GM21360 (cell line): ENCODE measurements around the gene ANXA3.
"Not testable (repeated sequence)": the region's sequence is repeated elsewhere in the genome, so short reads cannot be mapped to it uniquely, and the experiment has no call there.

Experiments used
- ATAC-seq: cut with Tn5 transposase; IDR thresholded peaks from one replicate; pipeline ENCODE4 v1.9.1; 2021; ENCODE audit warnings: mild to moderate bottlenecking, moderate library complexity; ENCODE audit not compliant: unreplicated experiment

The ANXA3 gene

DNA sequence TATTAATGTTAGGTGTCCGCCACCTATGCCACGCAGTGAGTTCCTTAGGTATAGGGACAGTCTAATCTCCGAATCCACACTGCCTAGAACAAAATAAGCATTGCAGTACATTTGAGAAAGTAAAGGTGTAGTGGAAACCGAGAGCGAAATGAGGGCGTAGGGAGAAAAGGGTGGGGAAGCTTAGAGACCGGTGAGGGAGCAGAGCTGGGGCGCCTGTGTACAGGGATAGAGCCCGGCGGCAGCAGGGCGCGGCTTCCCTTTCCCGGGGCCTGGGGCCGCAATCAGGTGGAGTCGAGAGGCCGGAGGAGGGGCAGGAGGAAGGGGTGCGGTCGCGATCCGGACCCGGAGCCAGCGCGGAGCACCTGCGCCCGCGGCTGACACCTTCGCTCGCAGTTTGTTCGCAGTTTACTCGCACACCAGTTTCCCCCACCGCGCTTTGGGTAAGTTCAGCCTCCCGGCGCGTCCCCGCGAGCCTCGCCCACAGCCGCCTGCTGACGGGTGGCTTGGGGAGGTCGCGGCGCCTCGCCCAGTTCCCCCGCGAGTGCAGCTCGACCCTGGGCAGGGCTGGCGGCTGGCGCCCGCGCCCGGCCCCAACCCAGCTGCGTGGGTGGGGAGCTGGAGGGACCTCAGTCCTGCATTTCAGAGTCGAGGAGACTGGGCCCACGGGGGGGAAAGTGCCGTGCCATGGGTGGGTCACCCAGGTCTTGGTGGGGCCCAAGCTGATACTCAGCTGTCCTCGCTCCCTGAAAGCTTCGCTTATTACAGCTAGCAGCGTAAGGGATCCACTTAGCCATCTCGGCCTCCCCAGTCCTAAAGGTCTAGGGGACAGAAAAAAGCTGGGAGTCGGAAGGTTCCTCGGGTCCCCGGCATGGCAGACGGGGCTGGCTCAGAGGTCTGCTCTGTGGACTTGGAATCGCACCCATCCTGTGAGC, at the start of gene ANXA3:
Gene ANXA3, plus strand, starts transcription at position 351 of the 932 bp plus-strand sequence. CDS start 2,704 bp downstream, outside the sequence.
- ATAC-seq = peak; percentile 52

DNA sequence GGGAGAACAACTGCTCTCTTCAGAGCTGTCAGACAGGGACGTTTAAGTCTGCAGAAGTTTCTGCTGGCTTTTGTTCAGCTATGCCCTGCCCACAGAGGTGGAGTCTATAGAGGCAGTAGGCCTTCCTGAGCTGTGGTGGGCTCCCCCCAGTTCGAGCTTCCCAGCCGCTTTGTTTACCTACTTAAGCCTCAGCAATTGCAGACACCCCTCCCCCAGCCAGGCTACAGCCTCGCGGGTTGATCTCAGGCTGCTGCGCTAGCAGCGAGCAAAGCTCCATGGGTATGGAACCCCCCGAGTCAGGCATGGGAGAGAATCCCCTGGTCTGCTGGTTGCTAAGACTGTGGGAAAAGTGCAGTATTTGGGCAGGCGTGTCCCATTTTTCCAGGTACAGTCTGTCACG, 45.3 kb upstream of the ANXA3 start:
- not testable (repeated sequence) for ATAC-seq

DNA sequence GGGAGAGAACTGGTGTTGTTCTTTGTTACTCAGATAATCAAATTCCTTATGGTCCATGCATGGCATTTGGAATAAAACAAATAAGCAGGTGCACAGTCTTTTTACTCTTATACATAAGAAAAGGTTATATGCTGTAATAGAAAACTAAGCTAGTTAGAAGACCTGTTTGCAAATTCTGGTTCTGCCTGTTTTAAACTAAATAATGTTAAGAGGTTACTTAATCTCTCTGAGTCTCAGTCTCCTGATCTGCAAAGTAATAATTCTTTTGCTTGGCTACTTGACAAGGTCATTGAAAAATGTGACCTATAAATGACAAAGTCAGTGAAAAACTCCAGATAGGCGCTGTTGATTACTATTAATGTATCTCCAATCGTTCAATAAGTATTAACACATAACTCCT, 42.5 kb upstream of the ANXA3 start:
- no peak for ATAC-seq

DNA sequence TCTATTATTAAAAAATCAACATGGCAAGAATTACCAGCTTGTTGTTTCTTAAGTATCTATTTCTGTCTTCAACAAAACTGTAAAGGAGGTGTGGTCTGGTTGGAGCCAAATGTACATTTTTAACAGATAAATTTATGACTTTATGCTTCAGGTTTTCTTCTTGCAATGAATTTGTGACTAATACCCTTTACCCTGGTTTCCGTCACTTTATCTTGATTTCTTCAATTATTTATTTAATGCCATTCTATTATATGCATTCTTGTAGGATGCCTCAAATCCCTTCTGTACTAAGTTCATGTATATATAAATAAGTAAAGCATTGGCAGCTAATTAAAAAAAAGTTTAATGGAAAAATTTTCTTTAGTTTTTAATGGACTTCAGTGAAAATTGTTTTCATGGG, 41.5 kb upstream of the ANXA3 start:
- ATAC-seq = no peak

DNA sequence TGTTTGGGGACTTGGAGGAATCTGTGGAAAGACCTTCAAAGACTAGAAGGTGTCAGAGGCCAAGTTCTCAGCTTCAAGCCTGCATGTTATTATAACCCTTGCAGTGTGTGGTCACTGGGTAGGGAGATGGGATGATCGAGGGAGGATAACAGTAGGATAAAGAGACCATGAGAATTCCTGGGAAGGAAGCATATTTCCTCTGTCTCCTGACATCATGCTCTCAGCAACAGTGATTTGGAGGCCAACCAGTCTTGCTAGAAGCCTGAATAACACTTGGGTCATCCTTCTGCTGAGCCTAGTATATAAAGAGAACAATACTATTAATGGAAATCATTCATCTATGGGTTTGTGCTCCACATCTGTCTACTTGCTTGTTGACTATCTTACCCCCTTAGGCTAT, 40.9 kb upstream of the ANXA3 start:
- ATAC-seq = no peak

- no peak for ATAC-seq
These were observed 39.1 kb upstream of the ANXA3 start for GRCh38 chr4:78512357-78512920.

GRCh38 chr4:78513411-78513975, 38.1 kb upstream of the ANXA3 start:
- ATAC-seq = no peak

GRCh38 chr4:78517050-78517652, 34.4 kb upstream of the ANXA3 start:
- no peak for ATAC-seq

DNA sequence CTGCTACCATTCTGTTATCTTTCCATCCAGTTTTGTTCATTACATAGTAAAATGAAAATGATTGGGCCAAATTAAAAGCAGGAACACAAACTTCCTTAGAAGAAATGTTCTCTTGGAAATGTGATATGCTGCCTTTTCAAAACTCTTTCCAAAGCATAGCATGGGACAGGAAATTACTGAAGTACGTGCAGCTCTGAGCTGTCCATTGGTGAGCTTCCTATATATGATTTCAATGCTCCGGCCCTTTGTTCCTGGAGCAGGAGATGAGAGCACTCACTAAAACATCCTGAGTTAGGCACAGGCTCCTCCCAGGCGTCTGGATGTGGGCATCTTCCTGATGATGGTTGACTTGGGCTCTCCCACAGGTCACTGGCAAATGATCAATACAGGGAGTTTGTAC, 33.0 kb upstream of the ANXA3 start:
- ATAC-seq = no peak

- ATAC-seq = no peak
These were observed 31.6 kb upstream of the ANXA3 start for GRCh38 chr4:78519962-78520361.

- no peak for ATAC-seq
These were observed 30.8 kb upstream of the ANXA3 start for GRCh38 chr4:78520808-78521226.

GRCh38 chr4:78524009-78524408, 27.6 kb upstream of the ANXA3 start:
- no peak for ATAC-seq

DNA sequence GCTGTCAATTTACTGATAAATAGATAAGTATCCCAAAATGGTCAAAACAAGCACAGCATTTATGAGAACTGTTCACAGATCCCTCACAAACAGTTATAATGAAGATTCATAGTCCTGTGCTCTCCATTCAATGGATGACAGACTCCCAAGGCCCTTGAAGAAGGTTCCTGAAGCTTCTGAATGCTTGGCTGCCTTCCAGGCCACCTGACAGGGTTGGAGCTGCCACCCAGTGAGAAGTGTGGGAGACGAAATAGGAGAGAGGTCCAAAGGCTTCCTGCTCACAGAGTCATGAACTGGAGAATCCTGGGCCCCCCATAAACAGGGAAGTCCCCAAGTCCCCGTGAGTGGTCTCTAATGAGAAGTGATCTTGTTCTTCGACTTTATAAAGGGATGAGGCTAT, 26.0 kb upstream of the ANXA3 start:
- no peak for ATAC-seq

DNA sequence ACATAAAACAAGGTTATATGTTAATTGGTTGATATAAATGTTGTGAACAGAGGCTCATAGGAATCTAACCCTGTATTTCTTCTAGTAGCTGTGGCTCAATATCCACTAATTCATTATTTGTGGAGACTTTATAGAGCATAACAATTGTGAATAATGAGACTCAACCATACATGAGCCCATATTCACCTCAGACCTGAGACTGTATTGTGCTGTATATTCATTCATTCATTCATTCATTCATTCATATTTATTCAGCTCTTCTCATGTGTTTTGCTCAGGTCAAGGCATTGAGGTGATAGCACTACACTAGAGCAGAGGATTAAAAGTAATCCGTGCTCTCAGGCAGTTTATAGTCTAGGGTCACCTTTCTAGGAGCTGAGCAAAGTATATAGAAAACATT, 24.5 kb upstream of the ANXA3 start:
- no peak for ATAC-seq

- ATAC-seq = no peak
These were observed 24.0 kb upstream of the ANXA3 start for GRCh38 chr4:78527555-78527954.

DNA sequence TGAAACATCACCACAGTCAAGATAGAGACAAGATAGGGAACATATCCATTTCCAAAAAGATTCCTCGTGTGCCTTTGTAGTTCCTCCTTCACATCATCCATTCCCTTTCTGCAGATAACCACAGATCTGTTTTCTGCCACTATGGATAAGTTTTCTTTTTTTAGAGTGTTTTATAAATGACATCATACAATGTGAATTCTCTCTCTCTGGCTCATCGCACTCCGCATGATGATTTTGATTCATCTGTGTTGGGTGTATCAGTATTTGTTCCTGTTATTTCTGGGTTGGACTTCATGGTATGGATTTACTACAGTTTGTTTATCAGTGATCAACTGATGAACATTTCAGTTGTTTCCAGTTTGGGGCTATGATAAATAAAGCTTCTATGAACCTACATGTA, 23.2 kb upstream of the ANXA3 start:
- no peak for ATAC-seq

- no peak for ATAC-seq
These were observed 21.9 kb upstream of the ANXA3 start for GRCh38 chr4:78529569-78530209.

DNA sequence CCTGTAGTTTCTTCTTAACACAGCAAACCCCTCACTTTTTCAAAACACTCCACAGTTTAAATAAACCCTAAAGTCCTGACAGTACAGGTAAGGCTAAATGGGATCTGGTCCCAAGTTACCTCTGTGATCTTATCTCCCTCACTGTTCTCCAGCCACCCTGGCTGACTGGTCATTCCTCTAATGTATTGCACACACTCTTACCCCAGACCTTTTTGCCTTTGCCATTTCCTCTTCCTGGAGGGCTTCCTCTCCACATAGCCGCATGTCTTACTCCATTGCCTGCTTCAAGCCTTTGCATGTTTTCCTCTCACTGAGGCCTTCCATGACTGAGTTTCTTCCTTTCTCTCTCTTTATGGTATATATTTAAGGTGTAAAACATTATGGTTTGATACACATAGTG, 19.5 kb upstream of the ANXA3 start:
- no peak for ATAC-seq

DNA sequence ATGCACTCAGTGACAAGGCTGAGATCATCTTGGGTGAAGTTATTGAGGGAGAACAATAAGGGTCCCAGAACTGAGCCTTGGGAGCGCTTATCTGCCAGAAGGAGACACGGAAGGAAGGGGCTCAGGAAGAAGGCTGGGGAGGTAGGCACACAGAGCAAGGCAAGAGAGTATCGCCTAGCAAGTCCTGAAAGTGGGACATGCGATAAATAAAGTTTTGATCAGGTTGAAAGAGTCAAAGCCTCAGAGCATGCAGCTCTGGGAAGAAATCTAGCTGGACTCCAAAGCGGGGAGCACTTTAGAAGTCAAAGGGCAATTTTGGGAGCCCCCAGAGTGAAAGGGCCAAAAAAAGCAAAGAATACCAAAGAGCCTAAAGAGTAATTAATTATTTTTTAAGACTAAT, 17.7 kb upstream of the ANXA3 start:
- ATAC-seq = no peak

GRCh38 chr4:78534286-78534955, 17.1 kb upstream of the ANXA3 start:
- ATAC-seq = no peak

GRCh38 chr4:78542373-78542772, 9.2 kb upstream of the ANXA3 start:
- ATAC-seq = no peak
